ENCODE measurements around the gene GSTA3.

DNA sequence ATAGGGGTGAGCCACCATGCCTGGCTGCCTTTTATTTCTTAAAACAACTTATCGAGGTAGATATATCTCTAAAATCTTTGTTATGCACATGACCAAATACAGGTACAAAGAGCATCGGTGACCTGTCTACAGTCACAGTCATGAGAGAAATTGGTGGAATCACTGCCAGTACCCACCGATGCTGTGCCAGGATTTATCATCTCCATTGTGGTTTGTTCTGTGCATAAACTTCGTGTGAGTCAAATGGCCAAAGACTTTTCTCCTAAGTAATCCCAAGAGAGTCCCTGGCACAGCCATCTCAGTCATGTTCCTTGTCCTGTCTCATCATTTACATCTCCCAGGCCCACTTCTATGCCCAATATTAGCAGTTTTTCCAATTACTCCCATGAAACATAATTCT, 9.0 kb downstream of the GSTA3 start:
- TF ChIP-seq, protein P1, sequence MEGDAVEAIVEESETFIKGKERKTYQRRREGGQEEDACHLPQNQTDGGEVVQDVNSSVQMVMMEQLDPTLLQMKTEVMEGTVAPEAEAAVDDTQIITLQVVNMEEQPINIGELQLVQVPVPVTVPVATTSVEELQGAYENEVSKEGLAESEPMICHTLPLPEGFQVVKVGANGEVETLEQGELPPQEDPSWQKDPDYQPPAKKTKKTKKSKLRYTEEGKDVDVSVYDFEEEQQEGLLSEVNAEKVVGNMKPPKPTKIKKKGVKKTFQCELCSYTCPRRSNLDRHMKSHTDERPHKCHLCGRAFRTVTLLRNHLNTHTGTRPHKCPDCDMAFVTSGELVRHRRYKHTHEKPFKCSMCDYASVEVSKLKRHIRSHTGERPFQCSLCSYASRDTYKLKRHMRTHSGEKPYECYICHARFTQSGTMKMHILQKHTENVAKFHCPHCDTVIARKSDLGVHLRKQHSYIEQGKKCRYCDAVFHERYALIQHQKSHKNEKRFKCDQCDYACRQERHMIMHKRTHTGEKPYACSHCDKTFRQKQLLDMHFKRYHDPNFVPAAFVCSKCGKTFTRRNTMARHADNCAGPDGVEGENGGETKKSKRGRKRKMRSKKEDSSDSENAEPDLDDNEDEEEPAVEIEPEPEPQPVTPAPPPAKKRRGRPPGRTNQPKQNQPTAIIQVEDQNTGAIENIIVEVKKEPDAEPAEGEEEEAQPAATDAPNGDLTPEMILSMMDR (conservative IDR thresholded peaks at IDR 0.05; ENCODE audit: low read depth, low read length) = no peak
- TF ChIP-seq POLR2A (IDR thresholded peaks at IDR 0.05; ENCODE audit: low read depth, low read length) = no peak

All from IMR-90 (cell line).